SK-N-SH treated with all-trans-retinoic acid at 6 μM for 48 hours (cell line): ENCODE results near the gene DIP2B.

ENCODE experiments used
- ATAC-seq: fragments of 200-7000 bp; cut with Tn5 transposase; 3 replicates; pipeline ENCODE4 v1.9.1; 2020; ENCODE audit warnings: mild to moderate bottlenecking, moderate library complexity
- ARNTL ChIP-seq: fragments of 450-650 bp; formaldehyde crosslinking; IDR thresholded peaks from 2 replicates; pipeline ENCODE4 v1.5.0; 2020; ENCODE audit warnings: low read depth, mild to moderate bottlenecking, moderate library complexity, borderline replicate concordance
- BACH2 ChIP-seq: fragments of 250-450 bp; sonication (Bioruptor Pico); IDR thresholded peaks from 2 replicates; pipeline ENCODE4 v1.9.0; 2021; ENCODE audit warnings: mild to moderate bottlenecking, borderline replicate concordance
- CREB5 ChIP-seq: fragments of 250-450 bp; sonication (Bioruptor Pico); IDR thresholded peaks from 2 replicates; pipeline ENCODE4 v1.5.1; 2020; ENCODE audit warnings: low read depth, mild to moderate bottlenecking, moderate library complexity
- CSDC2 ChIP-seq: fragments of 250-450 bp; sonication (Bioruptor Pico); IDR thresholded peaks from 2 replicates; pipeline ENCODE4 v1.5.0; 2020; ENCODE audit warnings: mild to moderate bottlenecking, moderate library complexity
- CSRNP3 ChIP-seq: fragments of 250-450 bp; sonication (Bioruptor Pico); IDR thresholded peaks from 2 replicates; pipeline ENCODE4 v1.5.1; 2021; ENCODE audit warnings: mild to moderate bottlenecking, moderate library complexity
- ESRRG ChIP-seq: fragments of 250-450 bp; sonication (Bioruptor Pico); IDR thresholded peaks from 2 replicates; pipeline ENCODE4 v1.6.1; 2021; ENCODE audit warnings: mild to moderate bottlenecking
- GLIS3 ChIP-seq: fragments of 250-450 bp; sonication (Bioruptor Pico); IDR thresholded peaks from 2 replicates; pipeline ENCODE4 v1.5.0; 2020; ENCODE audit warnings: mild to moderate bottlenecking, moderate library complexity
- ISL1 ChIP-seq: fragments of 250-450 bp; sonication (Bioruptor Pico); IDR thresholded peaks from 2 replicates; pipeline ENCODE4 v2.1.2; 2022; ENCODE audit warnings: mild to moderate bottlenecking, moderate library complexity
- OSR1 ChIP-seq: fragments of 250-450 bp; sonication (Bioruptor Pico); IDR thresholded peaks from 2 replicates; pipeline ENCODE4 v1.8.0; 2022; ENCODE audit warnings: moderate library complexity, mild to moderate bottlenecking, inconsistent platforms
- PATZ1 ChIP-seq: fragments of 250-450 bp; sonication (Bioruptor Pico); IDR thresholded peaks from 2 replicates; pipeline ENCODE4 v1.8.0; 2020; ENCODE audit warnings: mild to moderate bottlenecking, moderate library complexity, borderline replicate concordance
- PPARA ChIP-seq: fragments of 250-450 bp; sonication (Bioruptor Pico); IDR thresholded peaks from 2 replicates; pipeline ENCODE4 v1.5.0; 2020; ENCODE audit warnings: mild to moderate bottlenecking, borderline replicate concordance
- RARB ChIP-seq: fragments of 250-450 bp; sonication (Bioruptor Pico); IDR thresholded peaks from 2 replicates; pipeline ENCODE4 v1.8.0; 2021; ENCODE audit warnings: mild to moderate bottlenecking, moderate library complexity
- SNAI2 ChIP-seq: fragments of 250-450 bp; sonication (Bioruptor Pico); IDR thresholded peaks from 2 replicates; pipeline ENCODE4 v1.5.0; 2020; ENCODE audit warnings: mild to moderate bottlenecking, moderate library complexity
- TCF4 ChIP-seq: fragments of 250-450 bp; sonication (Bioruptor Pico); IDR thresholded peaks from 2 replicates; pipeline ENCODE4 v1.8.0; 2021; ENCODE audit warnings: mild to moderate bottlenecking, moderate library complexity, borderline replicate concordance
- ZC3H10 ChIP-seq: fragments of 250-450 bp; sonication (Bioruptor Pico); IDR thresholded peaks from 2 replicates; pipeline ENCODE4 v1.5.1; 2021; ENCODE audit warnings: mild to moderate bottlenecking, moderate library complexity
- ZFP3 ChIP-seq: fragments of 250-450 bp; sonication (Bioruptor Pico); IDR thresholded peaks from 2 replicates; pipeline ENCODE4 v1.5.0; 2020; ENCODE audit warnings: mild to moderate bottlenecking, moderate library complexity
- ZFP30 ChIP-seq: fragments of 450-650 bp; formaldehyde crosslinking; IDR thresholded peaks from 2 replicates; pipeline ENCODE4 v1.5.0; 2022; ENCODE audit warnings: mild to moderate bottlenecking, moderate library complexity
- ZNF565 ChIP-seq: fragments of 450-650 bp; formaldehyde crosslinking; conservative IDR thresholded peaks from 2 replicates; pipeline ENCODE4 v1.5.0; 2020; ENCODE audit warnings: low read depth, mild to moderate bottlenecking, moderate library complexity
- ZNF8 ChIP-seq: fragments of 450-650 bp; formaldehyde crosslinking; IDR thresholded peaks from 2 replicates; pipeline ENCODE4 v1.5.0; 2020; ENCODE audit warnings: mild to moderate bottlenecking, moderate library complexity
- TF ChIP-seq, protein P1 (sequence below): fragments of 250-450 bp; sonication (Bioruptor Pico); IDR thresholded peaks from 2 replicates; pipeline ENCODE4 v1.8.0; 2021; ENCODE audit warnings: low read depth, mild to moderate bottlenecking, moderate library complexity, borderline replicate concordance
- TF ChIP-seq, protein P2 (sequence below): fragments of 250-450 bp; sonication (Bioruptor Pico); IDR thresholded peaks from 2 replicates; pipeline ENCODE4 v1.5.0; 2020; ENCODE audit warnings: mild to moderate bottlenecking, moderate library complexity

DIP2B gene

DNA sequence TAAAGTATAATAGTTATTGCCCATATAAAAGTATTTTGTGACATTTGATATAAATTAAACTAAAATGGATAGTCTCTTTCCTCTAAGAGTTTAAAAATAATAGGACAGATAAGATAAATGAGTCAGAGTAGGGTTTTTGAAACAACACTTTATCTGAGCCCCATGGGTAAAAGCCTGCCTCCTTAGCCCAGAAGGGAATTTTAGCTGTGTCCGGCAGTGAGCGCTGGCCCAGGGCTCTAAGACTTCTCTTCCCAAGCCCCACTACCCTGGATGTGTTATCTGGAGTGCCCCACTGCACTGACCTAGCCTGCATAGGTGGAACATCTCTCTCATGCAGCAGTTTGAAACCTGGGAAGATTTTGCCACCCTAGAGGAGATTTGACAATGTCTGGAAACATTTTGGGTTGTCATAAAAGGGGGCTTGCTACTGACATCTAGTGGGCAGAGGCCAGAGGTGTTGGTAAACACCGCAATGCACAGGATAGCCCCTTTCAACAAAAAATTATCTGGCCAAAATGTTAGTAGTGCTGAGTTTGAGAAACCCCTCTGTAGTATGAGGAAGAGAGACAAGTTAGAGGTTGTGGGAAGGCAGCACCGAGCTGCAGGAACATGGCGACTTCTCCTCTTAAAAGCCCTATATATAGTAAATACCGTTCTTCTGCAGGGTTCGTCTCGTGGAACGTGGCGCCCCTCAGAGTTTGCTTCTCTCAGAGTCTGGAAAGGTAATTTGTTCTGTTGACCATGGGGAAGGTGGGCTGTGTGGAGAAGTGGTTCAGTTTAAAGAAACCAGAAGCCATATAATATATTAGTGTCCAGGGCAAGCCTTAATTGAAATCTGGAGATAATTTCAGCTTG lies 229.9 kb downstream of the DIP2B start:
- TF ChIP-seq PATZ1 (CRISPR knock-in tag) (no peak), TCF4 (CRISPR knock-in tag) (no peak), SNAI2 (CRISPR knock-in tag) (no peak), ARNTL (CRISPR knock-in tag) (no peak), ESRRG (CRISPR knock-in tag) (no peak), CSRNP3 (CRISPR knock-in tag) (no peak), ZNF565 (CRISPR knock-in tag) (no peak), ISL1 (CRISPR knock-in tag) (no peak), GLIS3 (CRISPR knock-in tag) (no peak), PPARA (CRISPR knock-in tag) (no peak)
- TF ChIP-seq, protein P1, sequence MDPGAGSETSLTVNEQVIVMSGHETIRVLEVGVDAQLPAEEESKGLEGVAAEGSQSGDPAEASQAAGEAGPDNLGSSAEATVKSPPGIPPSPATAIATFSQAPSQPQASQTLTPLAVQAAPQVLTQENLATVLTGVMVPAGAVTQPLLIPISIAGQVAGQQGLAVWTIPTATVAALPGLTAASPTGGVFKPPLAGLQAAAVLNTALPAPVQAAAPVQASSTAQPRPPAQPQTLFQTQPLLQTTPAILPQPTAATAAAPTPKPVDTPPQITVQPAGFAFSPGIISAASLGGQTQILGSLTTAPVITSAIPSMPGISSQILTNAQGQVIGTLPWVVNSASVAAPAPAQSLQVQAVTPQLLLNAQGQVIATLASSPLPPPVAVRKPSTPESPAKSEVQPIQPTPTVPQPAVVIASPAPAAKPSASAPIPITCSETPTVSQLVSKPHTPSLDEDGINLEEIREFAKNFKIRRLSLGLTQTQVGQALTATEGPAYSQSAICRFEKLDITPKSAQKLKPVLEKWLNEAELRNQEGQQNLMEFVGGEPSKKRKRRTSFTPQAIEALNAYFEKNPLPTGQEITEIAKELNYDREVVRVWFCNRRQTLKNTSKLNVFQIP (CRISPR knock-in tag) = no peak
- ATAC-seq = peak; percentile 91

DNA sequence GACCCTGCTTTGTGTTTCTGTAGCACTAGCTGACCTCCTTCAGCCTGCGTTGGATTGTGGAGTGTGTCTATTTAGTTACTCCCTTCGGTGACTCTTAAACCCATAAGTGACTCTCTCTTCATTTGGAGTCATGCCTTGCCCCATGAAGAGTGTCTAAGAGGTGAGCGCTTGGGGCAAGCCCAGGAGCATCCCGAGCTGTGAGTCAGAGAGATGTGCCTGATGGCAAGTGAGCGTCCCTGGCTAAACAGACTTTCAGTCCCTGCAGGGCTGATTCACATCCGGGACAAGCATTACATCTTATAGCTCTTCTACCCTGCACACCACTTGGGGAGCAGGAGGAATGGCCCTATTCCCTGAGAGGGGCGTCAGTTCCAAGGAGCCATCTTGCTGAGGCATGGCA lies 234.8 kb downstream of the DIP2B start:
- ATAC-seq = no peak
- TF ChIP-seq TCF4 (CRISPR knock-in tag) = no peak
- TF ChIP-seq ZFP3 (CRISPR knock-in tag) = no peak
- TF ChIP-seq, protein P1 (CRISPR knock-in tag) = no peak
- TF ChIP-seq RARB (CRISPR knock-in tag) = no peak
- TF ChIP-seq ZNF8 = no peak
- no peak for TF ChIP-seq SNAI2 (CRISPR knock-in tag)
- TF ChIP-seq GLIS3 (CRISPR knock-in tag) = no peak
- TF ChIP-seq ZFP30 (CRISPR knock-in tag) = no peak
- TF ChIP-seq ISL1 (CRISPR knock-in tag) = no peak
- TF ChIP-seq OSR1 (CRISPR knock-in tag) = no peak

GRCh38 chr12:50740307-50740706 lies 235.5 kb downstream of the DIP2B start:
- ATAC-seq = no peak
- no peak for TF ChIP-seq OSR1 (CRISPR knock-in tag)
- TF ChIP-seq, protein P1 (CRISPR knock-in tag) = no peak
- no peak for TF ChIP-seq ARNTL (CRISPR knock-in tag)
- no peak for TF ChIP-seq ISL1 (CRISPR knock-in tag)
- TF ChIP-seq CREB5 (CRISPR knock-in tag) = no peak
- TF ChIP-seq ESRRG (CRISPR knock-in tag) = no peak
- TF ChIP-seq CSRNP3 (CRISPR knock-in tag) = no peak
- TF ChIP-seq CSDC2 (CRISPR knock-in tag) = no peak
- TF ChIP-seq ZC3H10 (CRISPR knock-in tag) = no peak
- TF ChIP-seq ZFP30 (CRISPR knock-in tag) = no peak
- TF ChIP-seq BACH2 (CRISPR knock-in tag) = no peak
- TF ChIP-seq ZNF8 = no peak
- TF ChIP-seq SNAI2 (CRISPR knock-in tag) = no peak
- no peak for TF ChIP-seq PPARA (CRISPR knock-in tag)
- TF ChIP-seq, protein P2, sequence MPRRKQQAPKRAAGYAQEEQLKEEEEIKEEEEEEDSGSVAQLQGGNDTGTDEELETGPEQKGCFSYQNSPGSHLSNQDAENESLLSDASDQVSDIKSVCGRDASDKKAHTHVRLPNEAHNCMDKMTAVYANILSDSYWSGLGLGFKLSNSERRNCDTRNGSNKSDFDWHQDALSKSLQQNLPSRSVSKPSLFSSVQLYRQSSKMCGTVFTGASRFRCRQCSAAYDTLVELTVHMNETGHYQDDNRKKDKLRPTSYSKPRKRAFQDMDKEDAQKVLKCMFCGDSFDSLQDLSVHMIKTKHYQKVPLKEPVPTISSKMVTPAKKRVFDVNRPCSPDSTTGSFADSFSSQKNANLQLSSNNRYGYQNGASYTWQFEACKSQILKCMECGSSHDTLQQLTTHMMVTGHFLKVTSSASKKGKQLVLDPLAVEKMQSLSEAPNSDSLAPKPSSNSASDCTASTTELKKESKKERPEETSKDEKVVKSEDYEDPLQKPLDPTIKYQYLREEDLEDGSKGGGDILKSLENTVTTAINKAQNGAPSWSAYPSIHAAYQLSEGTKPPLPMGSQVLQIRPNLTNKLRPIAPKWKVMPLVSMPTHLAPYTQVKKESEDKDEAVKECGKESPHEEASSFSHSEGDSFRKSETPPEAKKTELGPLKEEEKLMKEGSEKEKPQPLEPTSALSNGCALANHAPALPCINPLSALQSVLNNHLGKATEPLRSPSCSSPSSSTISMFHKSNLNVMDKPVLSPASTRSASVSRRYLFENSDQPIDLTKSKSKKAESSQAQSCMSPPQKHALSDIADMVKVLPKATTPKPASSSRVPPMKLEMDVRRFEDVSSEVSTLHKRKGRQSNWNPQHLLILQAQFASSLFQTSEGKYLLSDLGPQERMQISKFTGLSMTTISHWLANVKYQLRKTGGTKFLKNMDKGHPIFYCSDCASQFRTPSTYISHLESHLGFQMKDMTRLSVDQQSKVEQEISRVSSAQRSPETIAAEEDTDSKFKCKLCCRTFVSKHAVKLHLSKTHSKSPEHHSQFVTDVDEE (CRISPR knock-in tag) = no peak
